NCI-H2171 (cell line): Measurements from ENCODE around the gene KRT6A.
"Not testable (repeated sequence)": the region's sequence is repeated elsewhere in the genome, so short reads cannot be mapped to it uniquely, and the experiment has no call there.

Source experiments
- DNase-seq: peaks from one replicate; lab custom pipeline; 2025; lab: John Stamatoyannopoulos, UW

Gene KRT6A

GRCh38 chr12:52500574-52500973, 7.5 kb upstream of the KRT6A start:
- not testable (repeated sequence) for DNase-seq

GRCh38 chr12:52499806-52500560, 6.9 kb upstream of the KRT6A start:
- DNase-seq = no peak

- no peak for DNase-seq
Observed at GRCh38 chr12:52498946-52499345, 5.9 kb upstream of the KRT6A start.

- DNase-seq = no peak
Observed at GRCh38 chr12:52497975-52498374, 4.9 kb upstream of the KRT6A start.

GRCh38 chr12:52496590-52497071, 3.6 kb upstream of the KRT6A start:
- peak; percentile 35 for DNase-seq

- no peak for DNase-seq
Observed at GRCh38 chr12:52496054-52496453, 3.0 kb upstream of the KRT6A start.

- DNase-seq = peak; percentile 93
Observed at GRCh38 chr12:52495389-52495788, 2.3 kb upstream of the KRT6A start.

- DNase-seq = no peak
Observed at GRCh38 chr12:52494518-52494917, 1.5 kb upstream of the KRT6A start.

GRCh38 chr12:52494100-52494499, 1.0 kb upstream of the KRT6A start:
- DNase-seq = no peak

- not testable (repeated sequence) for DNase-seq
Observed at GRCh38 chr12:52492405-52492804, 652 bp downstream of the KRT6A start.

- not testable (repeated sequence) for DNase-seq
Observed at GRCh38 chr12:52491495-52491894, 1.6 kb downstream of the KRT6A start.

- no peak for DNase-seq
Observed at GRCh38 chr12:52488736-52489135, 4.3 kb downstream of the KRT6A start.

GRCh38 chr12:52487744-52488443, 5.2 kb downstream of the KRT6A start:
- not testable (repeated sequence) for DNase-seq

- no peak for DNase-seq
Observed at GRCh38 chr12:52487211-52487610, 5.8 kb downstream of the KRT6A start.

- no peak for DNase-seq
Observed at GRCh38 chr12:52486166-52487105, 6.6 kb downstream of the KRT6A start.

- no peak for DNase-seq
Observed at GRCh38 chr12:52480073-52480472, 13.0 kb downstream of the KRT6A start.

GRCh38 chr12:52477651-52478050, 15.4 kb downstream of the KRT6A start:
- no peak for DNase-seq

GRCh38 chr12:52474212-52474611, 18.8 kb downstream of the KRT6A start:
- DNase-seq = no peak

- no peak for DNase-seq
Observed at GRCh38 chr12:52473768-52474167, 19.3 kb downstream of the KRT6A start, which contains the start of gene KRT6C. KRT6C (minus strand) TSS chr12:52473805; CDS start chr12:52473737, 68 bp downstream.

- no peak for DNase-seq
Observed at GRCh38 chr12:52469853-52470252, 23.2 kb downstream of the KRT6A start.

- no peak for DNase-seq
Observed at GRCh38 chr12:52464897-52465296, 28.2 kb downstream of the KRT6A start.

- no peak for DNase-seq
Observed at GRCh38 chr12:52461693-52462092, 31.4 kb downstream of the KRT6A start.
